Chondrocyte (in vitro differentiated cells): ENCODE results near the gene NEURL2. TPM values are rescaled to one million over a fixed set of nuclear protein-coding genes. Genes with fewer than 3 reads are reported as not detected.
"Not testable (repeated sequence)": the region's sequence is repeated elsewhere in the genome, so short reads cannot be mapped to it uniquely, and the experiment has no call there.

Experiments
- DNase-seq: peaks from one replicate; pipeline ENCODE4 v3.0.0; 2021; ENCODE audit warnings: mixed read lengths, low spot score
- H3K27ac Mint-ChIP-seq: one replicate; pipeline ENCODE4 v1.8.0; 2021; ENCODE audit warnings: mild to moderate bottlenecking, moderate library complexity, mixed read lengths; ENCODE audit not compliant: unreplicated experiment
- H3K27me3 Mint-ChIP-seq: 2 replicates; pipeline ENCODE4 v1.8.0; 2021; ENCODE audit warnings: low read depth, mixed read lengths
- H3K36me3 Mint-ChIP-seq: 2 replicates; pipeline ENCODE4 v1.8.0; 2021; ENCODE audit warnings: low read depth, mixed read lengths
- H3K4me1 Mint-ChIP-seq: 2 replicates; pipeline ENCODE4 v1.8.0; 2021; ENCODE audit warnings: low read depth, mild to moderate bottlenecking, mixed read lengths
- H3K4me3 Mint-ChIP-seq: one replicate; pipeline ENCODE4 v1.8.0; 2021; ENCODE audit warnings: mild to moderate bottlenecking, moderate library complexity, mixed read lengths; ENCODE audit not compliant: unreplicated experiment
- H3K9me3 Mint-ChIP-seq: 2 replicates; pipeline ENCODE4 v1.8.0; 2021; ENCODE audit warnings: low read depth, mixed read lengths
- total RNA-seq: library from RNA; stranded (reverse); gene quantifications from 3 replicates; pipeline ENCODE4 v1.2.1, GENCODE V29; 2021
- TF ChIP-seq, protein P1 (sequence below): fragments of 200-600 bp; sonication (generic); IDR thresholded peaks from 2 replicates; pipeline ENCODE4 v1.5.0; 2021; ENCODE audit warnings: antibody characterized with exemption, mild to moderate bottlenecking, moderate library complexity

NEURL2 gene
- total RNA-seq, 1 donor from 2014 or later = 1.8 TPM

DNA sequence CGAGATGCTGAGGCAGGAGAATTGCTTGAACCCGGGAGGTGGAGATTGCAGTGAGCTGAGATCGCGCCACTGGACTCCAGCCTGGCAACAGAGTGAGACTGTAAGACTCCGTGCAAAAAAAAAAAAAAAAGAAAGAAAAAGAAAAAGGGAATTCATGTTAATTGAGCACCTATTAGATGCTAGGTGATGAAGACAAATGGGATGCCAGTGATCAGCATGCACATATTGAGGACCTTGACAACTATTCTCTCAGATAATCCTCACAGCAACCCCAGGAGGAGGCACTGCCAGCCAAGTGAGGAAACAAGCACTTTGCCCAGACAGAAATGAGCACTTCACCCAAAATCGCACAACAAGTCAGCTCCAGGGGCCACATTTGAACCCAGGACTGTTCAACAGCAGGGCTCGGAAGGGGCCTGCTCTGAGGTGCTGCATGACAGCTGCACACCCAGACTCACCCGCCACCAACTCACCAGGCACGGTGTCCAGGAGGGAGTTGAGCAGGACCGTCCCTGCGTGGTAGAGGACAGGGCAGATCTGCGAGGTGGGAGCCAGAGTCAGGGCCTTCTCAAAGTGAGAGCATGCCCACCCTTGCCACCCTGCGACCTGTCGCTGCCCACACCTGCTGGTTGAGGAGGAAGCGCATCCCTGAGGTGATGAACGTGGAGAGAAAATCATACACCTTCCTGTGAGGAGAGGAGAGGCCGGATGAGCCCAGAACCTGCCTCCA lies 16.4 kb upstream of the NEURL2 start:
- H3K36me3 Mint-ChIP-seq = peaks cover 6% of the 10 kb centered on the region
- TF ChIP-seq, protein P1, sequence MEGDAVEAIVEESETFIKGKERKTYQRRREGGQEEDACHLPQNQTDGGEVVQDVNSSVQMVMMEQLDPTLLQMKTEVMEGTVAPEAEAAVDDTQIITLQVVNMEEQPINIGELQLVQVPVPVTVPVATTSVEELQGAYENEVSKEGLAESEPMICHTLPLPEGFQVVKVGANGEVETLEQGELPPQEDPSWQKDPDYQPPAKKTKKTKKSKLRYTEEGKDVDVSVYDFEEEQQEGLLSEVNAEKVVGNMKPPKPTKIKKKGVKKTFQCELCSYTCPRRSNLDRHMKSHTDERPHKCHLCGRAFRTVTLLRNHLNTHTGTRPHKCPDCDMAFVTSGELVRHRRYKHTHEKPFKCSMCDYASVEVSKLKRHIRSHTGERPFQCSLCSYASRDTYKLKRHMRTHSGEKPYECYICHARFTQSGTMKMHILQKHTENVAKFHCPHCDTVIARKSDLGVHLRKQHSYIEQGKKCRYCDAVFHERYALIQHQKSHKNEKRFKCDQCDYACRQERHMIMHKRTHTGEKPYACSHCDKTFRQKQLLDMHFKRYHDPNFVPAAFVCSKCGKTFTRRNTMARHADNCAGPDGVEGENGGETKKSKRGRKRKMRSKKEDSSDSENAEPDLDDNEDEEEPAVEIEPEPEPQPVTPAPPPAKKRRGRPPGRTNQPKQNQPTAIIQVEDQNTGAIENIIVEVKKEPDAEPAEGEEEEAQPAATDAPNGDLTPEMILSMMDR = no peak
- H3K4me3 Mint-ChIP-seq = no peak overlapping the region
- H3K27ac Mint-ChIP-seq = no peak overlapping the region
- DNase-seq = no peak
- no peaks in the 10 kb centered on the region for H3K27me3 Mint-ChIP-seq
- H3K9me3 Mint-ChIP-seq = no peaks in the 10 kb centered on the region
- peaks cover 23% of the 10 kb centered on the region for H3K4me1 Mint-ChIP-seq

DNA sequence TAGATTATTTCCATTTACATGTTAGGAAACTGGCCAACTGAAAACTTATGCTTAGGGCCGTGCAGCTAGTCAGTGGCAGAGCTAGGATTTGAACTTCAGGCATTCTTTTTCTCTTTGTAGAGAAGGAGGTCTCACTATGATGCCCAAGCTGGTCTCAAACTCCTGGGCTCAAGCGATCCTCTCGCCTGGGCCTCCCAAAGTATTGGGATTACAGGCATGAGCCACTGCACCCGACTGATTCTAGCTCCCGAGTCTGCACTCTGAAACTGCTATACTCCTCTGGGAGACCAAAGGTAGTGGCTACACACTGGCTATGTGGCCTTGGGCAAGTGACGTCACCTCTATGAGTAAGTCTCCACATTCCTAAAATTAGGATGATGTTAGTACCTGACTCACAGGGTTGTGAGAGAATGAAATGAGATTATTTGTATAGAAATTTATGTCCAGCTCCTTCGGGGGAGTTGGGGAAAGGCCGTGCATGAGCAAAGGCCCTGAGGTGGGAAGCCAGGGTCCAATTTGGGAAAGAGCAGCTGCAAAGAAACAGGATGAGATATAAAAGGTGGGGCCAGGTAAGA lies 14.6 kb upstream of the NEURL2 start:
- no peak for DNase-seq
- Mint-ChIP-seq H3K27me3 (no peaks in the 10 kb centered on the region), H3K4me3 (no peak overlapping the region), H3K36me3 (peaks cover 6% of the 10 kb centered on the region), H3K27ac (no peak overlapping the region), H3K9me3 (no peaks in the 10 kb centered on the region), H3K4me1 (peaks cover 9% of the 10 kb centered on the region)
- TF ChIP-seq, protein P1 = no peak

DNA sequence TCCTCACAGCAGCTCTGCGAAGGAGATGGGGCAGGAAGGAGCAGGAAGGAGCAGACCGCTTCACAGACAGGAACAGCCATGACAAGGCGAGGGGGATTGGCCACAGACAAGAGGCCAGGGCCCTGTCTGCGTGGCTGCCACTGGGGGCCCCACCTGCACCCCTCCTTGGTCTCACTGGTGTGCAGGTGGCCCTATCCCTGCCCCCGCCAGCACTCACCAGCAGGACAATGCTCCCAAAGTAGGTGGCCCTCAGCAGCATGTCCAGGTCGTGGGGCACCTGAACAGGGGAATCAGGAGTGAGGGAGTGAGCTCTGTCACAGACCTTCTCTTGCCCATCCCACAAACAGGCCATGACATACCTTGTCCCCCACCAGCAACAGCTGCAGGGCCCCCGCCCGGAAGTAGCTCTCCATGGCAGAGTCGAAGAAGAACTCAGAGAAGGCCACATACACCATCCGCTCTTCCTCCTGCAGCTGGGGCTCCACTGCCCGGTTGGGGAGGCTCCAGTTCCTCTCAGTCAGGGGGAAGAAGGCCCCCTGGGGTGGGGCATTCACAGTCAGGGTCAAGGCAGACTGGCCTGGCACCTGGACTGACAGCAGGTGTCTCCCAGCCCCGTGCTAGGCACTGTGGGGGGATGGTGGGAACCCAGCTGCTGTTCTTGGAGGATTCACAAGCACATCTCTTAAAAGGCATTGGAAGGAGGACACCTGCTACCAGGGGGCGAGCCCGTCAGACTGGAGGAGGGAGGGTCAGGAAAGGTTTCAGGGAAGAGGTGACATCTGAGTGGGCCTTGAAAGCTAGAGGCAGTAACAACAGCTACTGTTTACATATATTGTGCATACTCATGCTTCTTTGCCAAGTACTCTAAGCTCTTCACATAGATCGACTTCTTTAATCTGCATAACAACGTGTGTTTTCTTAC lies 13.8 kb upstream of the NEURL2 start:
- no peaks in the 10 kb centered on the region for H3K9me3 Mint-ChIP-seq
- H3K4me1 Mint-ChIP-seq = peaks cover 4% of the 10 kb centered on the region
- TF ChIP-seq, protein P1 = no peak
- H3K4me3 Mint-ChIP-seq = no peak overlapping the region
- H3K27me3 Mint-ChIP-seq = no peaks in the 10 kb centered on the region
- DNase-seq = no peak
- H3K36me3 Mint-ChIP-seq = peaks cover 6% of the 10 kb centered on the region
- H3K27ac Mint-ChIP-seq = no peak overlapping the region

DNA sequence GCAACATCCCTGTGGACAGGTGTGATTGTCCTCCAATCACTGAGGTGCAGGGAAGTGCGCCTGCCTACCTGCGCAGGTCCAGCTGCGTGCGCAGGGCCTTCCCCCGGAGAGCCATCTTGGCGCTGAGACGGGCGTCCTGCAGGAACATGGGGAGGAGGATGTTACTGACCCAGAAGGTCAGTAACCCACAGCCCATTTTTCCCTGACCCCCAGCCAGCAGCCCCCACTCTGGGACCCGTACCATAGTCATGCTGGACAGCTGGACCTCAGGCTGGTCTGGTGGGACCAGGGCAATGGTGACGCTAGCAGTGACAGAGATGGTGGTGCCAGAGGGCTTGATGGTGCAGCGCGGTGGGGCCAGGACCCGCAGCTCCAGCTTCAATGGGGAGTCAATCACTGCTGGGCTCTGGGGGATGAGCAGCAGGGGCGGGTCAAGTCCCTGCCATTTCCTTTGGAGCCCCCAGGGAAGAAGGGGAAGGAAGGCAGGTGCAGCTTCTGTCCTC lies 11.2 kb upstream of the NEURL2 start:
- no peak for DNase-seq
- no peaks in the 10 kb centered on the region for H3K9me3 Mint-ChIP-seq
- H3K27ac Mint-ChIP-seq = no peak overlapping the region
- TF ChIP-seq, protein P1 = no peak
- H3K27me3 Mint-ChIP-seq = no peaks in the 10 kb centered on the region
- H3K4me1 Mint-ChIP-seq = no peaks in the 10 kb centered on the region
- H3K4me3 Mint-ChIP-seq = no peak overlapping the region
- H3K36me3 Mint-ChIP-seq = peaks cover 9% of the 10 kb centered on the region

DNA sequence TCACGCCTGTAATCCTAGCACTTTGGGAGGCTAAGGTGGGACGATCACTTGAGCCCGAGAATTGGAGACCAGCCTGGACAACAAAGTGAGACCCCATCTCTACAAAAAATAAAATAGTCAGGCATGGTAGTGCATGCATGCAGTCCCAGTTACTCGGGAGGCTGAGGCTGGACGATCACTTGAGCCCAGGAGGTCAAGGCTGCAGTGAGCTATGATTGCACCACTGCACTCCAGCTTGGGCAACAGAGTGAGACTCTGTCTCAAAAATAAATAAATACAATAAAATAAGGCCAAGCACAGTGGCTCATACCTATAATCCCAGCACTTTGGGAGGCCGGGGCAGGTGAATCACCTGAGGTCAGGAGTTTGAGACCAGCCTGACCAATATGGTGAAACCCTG lies 10.3 kb upstream of the NEURL2 start:
- H3K27me3 Mint-ChIP-seq, H3K27ac Mint-ChIP-seq, H3K4me1 Mint-ChIP-seq, DNase-seq, H3K4me3 Mint-ChIP-seq, H3K9me3 Mint-ChIP-seq: not testable (repeated sequence)
- H3K36me3 Mint-ChIP-seq = peaks cover 12% of the 10 kb centered on the region
